Neural cell (in vitro differentiated cells): ENCODE measurements around the gene BANP. TPM values are rescaled to one million over a fixed set of nuclear protein-coding genes. Genes with fewer than 3 reads are reported as not detected.

Source experiments
- H2AFZ ChIP-seq: fragments of 200-600, 300-800 bp; sonication (generic), shearing (Covaris generic); 2 replicates; pipeline ENCODE4 v1.6.0; 2014; ENCODE audit warnings: low read depth, mild to moderate bottlenecking, antibody characterized with exemption, low read length, moderate library complexity
- H3F3A ChIP-seq: fragments of 200-600 bp; shearing (Covaris generic); 2 replicates; pipeline ENCODE4 v1.6.1; 2016; ENCODE audit warnings: mild to moderate bottlenecking, moderate library complexity, mixed read lengths, antibody characterized with exemption, low read length; ENCODE audit not compliant: insufficient read depth, poor library complexity, severe bottlenecking
- H3K27ac ChIP-seq: fragments of 200-600, 300-800 bp; sonication (generic), shearing (Covaris generic); 2 replicates; pipeline ENCODE4 v1.5.1; 2014; ENCODE audit warnings: mild to moderate bottlenecking, low read length, moderate library complexity
- H3K27me3 ChIP-seq: fragments of 300-800, 200-600 bp; sonication (generic), shearing (Covaris generic); 2 replicates; pipeline ENCODE4 v1.6.0; 2014; ENCODE audit warnings: mild to moderate bottlenecking, low read depth, low read length, moderate library complexity; ENCODE audit not compliant: insufficient read depth
- H3K36me3 ChIP-seq: fragments of 300-800, 200-600 bp; sonication (generic), shearing (Covaris generic); 2 replicates; pipeline ENCODE4 v1.5.1; 2014; ENCODE audit warnings: mild to moderate bottlenecking, antibody characterized with exemption, low read length, moderate library complexity; ENCODE audit not compliant: insufficient read depth
- H3K4me2 ChIP-seq: fragments of 300-800, 200-600 bp; sonication (generic), shearing (Covaris generic); 2 replicates; pipeline ENCODE4 v1.6.0; 2014; ENCODE audit warnings: mild to moderate bottlenecking, low read length
- H3K4me3 ChIP-seq: fragments of 300-800, 200-600 bp; sonication (generic), shearing (Covaris generic); 2 replicates; pipeline ENCODE4 v1.5.1; 2014; ENCODE audit warnings: mild to moderate bottlenecking, low read length, moderate library complexity
- H3K79me2 ChIP-seq: fragments of 200-600 bp; shearing (Covaris generic); replicated peaks from 2 replicates; pipeline ENCODE4 v1.6.0; 2014; ENCODE audit warnings: mild to moderate bottlenecking, low read length, moderate library complexity; ENCODE audit not compliant: insufficient read depth
- H3K9ac ChIP-seq: fragments of 300-800, 200-600 bp; sonication (generic), shearing (Covaris generic); 2 replicates; pipeline ENCODE4 v1.6.1; 2016; ENCODE audit warnings: mild to moderate bottlenecking, low read length, mixed read lengths
- H3K9me2 ChIP-seq: fragments of 200-600 bp; shearing (Covaris generic); 2 replicates; pipeline ENCODE4 v1.6.1; 2016; ENCODE audit warnings: mild to moderate bottlenecking, low read length, mixed read lengths; ENCODE audit not compliant: insufficient read depth
- H3K9me3 ChIP-seq: fragments of 200-600, 300-800 bp; sonication (generic), shearing (Covaris generic); 2 replicates; pipeline ENCODE4 v1.6.1; 2016; ENCODE audit warnings: mild to moderate bottlenecking, mixed run types, low read length, moderate library complexity, mixed read lengths
- H4K20me1 ChIP-seq: fragments of 200-600 bp; shearing (Covaris generic); 2 replicates; pipeline ENCODE4 v1.6.1; 2016; ENCODE audit warnings: mild to moderate bottlenecking, mixed run types; ENCODE audit not compliant: insufficient read depth
- CTCF ChIP-seq: fragments of 450-650 bp; IDR thresholded peaks from 2 replicates; pipeline ENCODE4 v1.5.1; 2014; ENCODE audit warnings: antibody characterized with exemption, mild to moderate bottlenecking, moderate library complexity; ENCODE audit not compliant: poor library complexity, severe bottlenecking
- EP300 ChIP-seq: fragments of 450-650 bp; conservative IDR thresholded peaks from 2 replicates; pipeline ENCODE4 v1.6.1; 2014; ENCODE audit warnings: antibody characterized with exemption, mild to moderate bottlenecking, moderate library complexity; ENCODE audit not compliant: poor library complexity, severe bottlenecking
- EZH2 ChIP-seq: fragments of 200-600, 300-800 bp; shearing (Covaris generic), sonication (generic); IDR thresholded peaks from 2 replicates; pipeline ENCODE4 v1.6.1; 2014; ENCODE audit warnings: antibody characterized with exemption, low read length, borderline replicate concordance, mild to moderate bottlenecking; ENCODE audit not compliant: insufficient read depth, poor library complexity, severe bottlenecking
- MXI1 ChIP-seq: fragments of 450-650 bp; conservative IDR thresholded peaks from 2 replicates; pipeline ENCODE4 v1.6.1; 2014; ENCODE audit warnings: antibody characterized with exemption, mild to moderate bottlenecking; ENCODE audit not compliant: poor library complexity, severe bottlenecking
- POLR2AphosphoS5 ChIP-seq: IDR thresholded peaks from 2 replicates; pipeline ENCODE4 v1.6.1; 2012
- RAD21 ChIP-seq: fragments of 450-650 bp; conservative IDR thresholded peaks from 2 replicates; pipeline ENCODE4 v1.6.1; 2014; ENCODE audit warnings: antibody characterized with exemption, mild to moderate bottlenecking, moderate library complexity
- REST ChIP-seq: IDR thresholded peaks from 2 replicates; pipeline ENCODE4 v1.6.1; 2012; ENCODE audit warnings: borderline replicate concordance
- SMC3 ChIP-seq: fragments of 450-650 bp; conservative IDR thresholded peaks from 2 replicates; pipeline ENCODE4 v1.6.1; 2014; ENCODE audit warnings: antibody characterized with exemption, mild to moderate bottlenecking, moderate library complexity; ENCODE audit not compliant: poor library complexity
- TAF1 ChIP-seq: IDR thresholded peaks from 2 replicates; pipeline ENCODE4 v1.6.1; 2012; ENCODE audit warnings: low read depth
- polyA plus RNA-seq: library from polyadenylated mRNA; depleted of rRNA; stranded (reverse); fragments of >200 nt; gene quantifications from 2 replicates; pipeline ENCODE4 v1.2.3, GENCODE V29; 2014

BANP gene
- polyA plus RNA-seq, 1 donor from 2014 or later, result 20.6 TPM

GRCh38 chr16:88072571-88073001 lies 121.4 kb downstream of the BANP start:
- Histone ChIP-seq H2AFZ (no peak overlapping the region), H3K4me3 (no peak overlapping the region), H3K9me2 (no peaks in the 10 kb centered on the region), H3K27ac (no peak overlapping the region), H3F3A (no peaks in the 10 kb centered on the region), H3K9me3 (no peaks in the 10 kb centered on the region), H3K27me3 (no peaks in the 10 kb centered on the region), H3K4me2 (no peak overlapping the region), H3K36me3 (no peaks in the 10 kb centered on the region), H3K9ac (no peak overlapping the region), H3K79me2 (no peaks in the 10 kb centered on the region), H4K20me1 (no peaks in the 10 kb centered on the region)
- TF ChIP-seq EZH2 (no peak), CTCF (no peak), MXI1 (no peak), POLR2AphosphoS5 (no peak), EP300 (no peak), TAF1 (no peak), RAD21 (no peak), SMC3 (no peak), REST (no peak)

GRCh38 chr16:88073201-88073721 lies 122.0 kb downstream of the BANP start:
- Histone ChIP-seq H3K36me3 (no peaks in the 10 kb centered on the region), H3K27ac (no peak overlapping the region), H3K9ac (no peak overlapping the region), H3K79me2 (no peaks in the 10 kb centered on the region), H4K20me1 (no peaks in the 10 kb centered on the region), H3K4me2 (no peak overlapping the region), H2AFZ (no peak overlapping the region), H3K9me3 (no peaks in the 10 kb centered on the region), H3K9me2 (no peaks in the 10 kb centered on the region), H3K4me3 (no peak overlapping the region), H3K27me3 (no peaks in the 10 kb centered on the region), H3F3A (no peaks in the 10 kb centered on the region)
- TF ChIP-seq MXI1 (no peak), RAD21 (no peak), SMC3 (no peak), REST (no peak), POLR2AphosphoS5 (no peak), TAF1 (no peak), CTCF (no peak), EZH2 (no peak)
